ENCODE results near the gene FERMT3. TPM values are rescaled to one million over a fixed set of nuclear protein-coding genes. Genes with fewer than 3 reads are reported as not detected.
A peak's percentile ranks its signal among the peaks of the same experiment; 100 is the strongest.

The FERMT3 gene
- total and polyA plus RNA-seq, 2 of the 13 experiments (the other 11 are each of a cell fraction or from before 2014, with no cell fraction given): 0.29 TPM; not detected in 1

DNA sequence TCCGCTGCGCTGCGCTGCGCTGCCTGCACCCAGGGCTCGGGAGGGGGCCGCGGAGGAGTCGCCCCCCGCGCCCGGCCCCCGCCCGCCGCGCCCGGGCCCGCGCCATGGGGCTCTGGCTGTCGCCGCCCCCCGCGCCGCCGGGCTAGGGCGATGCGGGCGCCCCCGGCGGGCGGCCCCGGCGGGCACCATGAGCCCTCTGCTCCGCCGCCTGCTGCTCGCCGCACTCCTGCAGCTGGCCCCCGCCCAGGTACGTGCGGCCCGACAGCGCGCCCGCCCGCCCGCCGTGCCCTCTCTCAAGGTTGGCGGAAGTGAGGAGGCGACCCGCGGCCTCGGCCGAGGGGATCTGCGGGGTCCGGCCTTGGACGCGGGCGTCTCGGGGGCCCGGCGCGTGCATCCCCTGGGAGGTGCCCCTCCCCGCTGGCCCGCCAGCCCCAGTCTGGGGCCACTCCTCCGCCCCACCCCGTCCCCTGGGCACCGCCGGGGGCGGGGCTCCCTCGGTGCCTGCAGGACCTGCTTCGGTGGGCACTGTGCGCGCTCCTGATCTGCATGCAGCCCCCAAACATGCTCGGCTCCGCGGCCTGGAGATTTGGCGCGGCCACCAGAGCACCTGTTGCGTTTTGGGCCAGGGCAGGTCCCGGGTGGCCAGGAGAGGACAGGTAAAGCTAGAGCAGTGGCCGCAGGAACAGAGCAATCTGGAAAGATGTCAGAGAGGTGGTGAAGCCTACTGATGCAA, 28.3 kb downstream of the FERMT3 start (continued):
- TF ChIP-seq, protein P1, sequence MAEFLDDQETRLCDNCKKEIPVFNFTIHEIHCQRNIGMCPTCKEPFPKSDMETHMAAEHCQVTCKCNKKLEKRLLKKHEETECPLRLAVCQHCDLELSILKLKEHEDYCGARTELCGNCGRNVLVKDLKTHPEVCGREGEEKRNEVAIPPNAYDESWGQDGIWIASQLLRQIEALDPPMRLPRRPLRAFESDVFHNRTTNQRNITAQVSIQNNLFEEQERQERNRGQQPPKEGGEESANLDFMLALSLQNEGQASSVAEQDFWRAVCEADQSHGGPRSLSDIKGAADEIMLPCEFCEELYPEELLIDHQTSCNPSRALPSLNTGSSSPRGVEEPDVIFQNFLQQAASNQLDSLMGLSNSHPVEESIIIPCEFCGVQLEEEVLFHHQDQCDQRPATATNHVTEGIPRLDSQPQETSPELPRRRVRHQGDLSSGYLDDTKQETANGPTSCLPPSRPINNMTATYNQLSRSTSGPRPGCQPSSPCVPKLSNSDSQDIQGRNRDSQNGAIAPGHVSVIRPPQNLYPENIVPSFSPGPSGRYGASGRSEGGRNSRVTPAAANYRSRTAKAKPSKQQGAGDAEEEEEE (CRISPR knock-in tag; IDR thresholded peaks at IDR 0.05; ENCODE audit: borderline replicate concordance): no peak
- TF ChIP-seq RBAK (CRISPR knock-in tag; IDR thresholded peaks at IDR 0.05) (no peak), ZNF33B (CRISPR knock-in tag; IDR thresholded peaks at IDR 0.05) (no peak), PAX8 (CRISPR knock-in tag; IDR thresholded peaks at IDR 0.05; ENCODE audit: borderline replicate concordance) (no peak), KLF16 (CRISPR knock-in tag; IDR thresholded peaks at IDR 0.05) (0 out of 4 replicates have a peak, but pooled peaks of 1 of the 2 experiments have one; percentile 26), ZNF383 (CRISPR knock-in tag; IDR thresholded peaks at IDR 0.05; ENCODE audit: borderline replicate concordance) (no peak), ZFP36L1 (CRISPR knock-in tag; IDR thresholded peaks at IDR 0.05) (no peak), TARDBP (CRISPR knock-in tag; IDR thresholded peaks at IDR 0.05) (no peak; the same call in 1 of the 2 replicates), ZNF451 (CRISPR knock-in tag; IDR thresholded peaks at IDR 0.05) (no peak), ZNF558 (CRISPR knock-in tag; IDR thresholded peaks at IDR 0.05; ENCODE audit: borderline replicate concordance) (no peak), ELF3 (CRISPR knock-in tag; IDR thresholded peaks at IDR 0.05) (peak; percentile 82), CREB1 (IDR thresholded peaks at IDR 0.05) (no peak), CREB1 (CRISPR knock-in tag; IDR thresholded peaks at IDR 0.05) (no peak), ZMYM2 (CRISPR knock-in tag; IDR thresholded peaks at IDR 0.05) (no peak)
- TF ChIP-seq, protein P2, sequence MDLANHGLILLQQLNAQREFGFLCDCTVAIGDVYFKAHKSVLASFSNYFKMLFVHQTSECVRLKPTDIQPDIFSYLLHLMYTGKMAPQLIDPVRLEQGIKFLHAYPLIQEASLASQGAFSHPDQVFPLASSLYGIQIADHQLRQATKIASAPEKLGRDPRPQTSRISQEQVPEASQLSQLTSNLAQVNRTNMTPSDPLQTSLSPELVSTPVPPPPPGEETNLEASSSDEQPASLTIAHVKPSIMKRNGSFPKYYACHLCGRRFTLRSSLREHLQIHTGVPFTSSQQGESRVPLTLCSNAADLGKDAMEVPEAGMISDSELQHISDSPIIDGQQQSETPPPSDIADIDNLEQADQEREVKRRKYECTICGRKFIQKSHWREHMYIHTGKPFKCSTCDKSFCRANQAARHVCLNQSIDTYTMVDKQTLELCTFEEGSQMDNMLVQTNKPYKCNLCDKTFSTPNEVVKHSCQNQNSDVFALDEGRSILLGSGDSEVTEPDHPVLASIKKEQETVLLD (CRISPR knock-in tag; IDR thresholded peaks at IDR 0.05; ENCODE audit: low read depth): peak; percentile 86
- TF ChIP-seq, protein P3, sequence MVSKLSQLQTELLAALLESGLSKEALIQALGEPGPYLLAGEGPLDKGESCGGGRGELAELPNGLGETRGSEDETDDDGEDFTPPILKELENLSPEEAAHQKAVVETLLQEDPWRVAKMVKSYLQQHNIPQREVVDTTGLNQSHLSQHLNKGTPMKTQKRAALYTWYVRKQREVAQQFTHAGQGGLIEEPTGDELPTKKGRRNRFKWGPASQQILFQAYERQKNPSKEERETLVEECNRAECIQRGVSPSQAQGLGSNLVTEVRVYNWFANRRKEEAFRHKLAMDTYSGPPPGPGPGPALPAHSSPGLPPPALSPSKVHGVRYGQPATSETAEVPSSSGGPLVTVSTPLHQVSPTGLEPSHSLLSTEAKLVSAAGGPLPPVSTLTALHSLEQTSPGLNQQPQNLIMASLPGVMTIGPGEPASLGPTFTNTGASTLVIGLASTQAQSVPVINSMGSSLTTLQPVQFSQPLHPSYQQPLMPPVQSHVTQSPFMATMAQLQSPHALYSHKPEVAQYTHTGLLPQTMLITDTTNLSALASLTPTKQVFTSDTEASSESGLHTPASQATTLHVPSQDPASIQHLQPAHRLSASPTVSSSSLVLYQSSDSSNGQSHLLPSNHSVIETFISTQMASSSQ (IDR thresholded peaks at IDR 0.05; ENCODE audit: low read depth): no peak
- TF ChIP-seq, protein P3 (CRISPR knock-in tag; IDR thresholded peaks at IDR 0.05; ENCODE audit: borderline replicate concordance): no peak
- TF ChIP-seq, protein P4, sequence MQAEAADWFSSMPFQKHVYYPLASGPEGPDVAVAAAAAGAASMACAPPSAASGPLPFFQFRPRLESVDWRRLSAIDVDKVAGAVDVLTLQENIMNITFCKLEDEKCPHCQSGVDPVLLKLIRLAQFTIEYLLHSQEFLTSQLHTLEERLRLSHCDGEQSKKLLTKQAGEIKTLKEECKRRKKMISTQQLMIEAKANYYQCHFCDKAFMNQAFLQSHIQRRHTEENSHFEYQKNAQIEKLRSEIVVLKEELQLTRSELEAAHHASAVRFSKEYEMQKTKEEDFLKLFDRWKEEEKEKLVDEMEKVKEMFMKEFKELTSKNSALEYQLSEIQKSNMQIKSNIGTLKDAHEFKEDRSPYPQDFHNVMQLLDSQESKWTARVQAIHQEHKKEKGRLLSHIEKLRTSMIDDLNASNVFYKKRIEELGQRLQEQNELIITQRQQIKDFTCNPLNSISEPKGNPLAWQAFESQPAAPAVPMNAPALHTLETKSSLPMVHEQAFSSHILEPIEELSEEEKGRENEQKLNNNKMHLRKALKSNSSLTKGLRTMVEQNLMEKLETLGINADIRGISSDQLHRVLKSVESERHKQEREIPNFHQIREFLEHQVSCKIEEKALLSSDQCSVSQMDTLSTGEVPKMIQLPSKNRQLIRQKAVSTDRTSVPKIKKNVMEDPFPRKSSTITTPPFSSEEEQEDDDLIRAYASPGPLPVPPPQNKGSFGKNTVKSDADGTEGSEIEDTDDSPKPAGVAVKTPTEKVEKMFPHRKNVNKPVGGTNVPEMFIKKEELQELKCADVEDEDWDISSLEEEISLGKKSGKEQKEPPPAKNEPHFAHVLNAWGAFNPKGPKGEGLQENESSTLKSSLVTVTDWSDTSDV (CRISPR knock-in tag; IDR thresholded peaks at IDR 0.05): no peak
